HG02884 (cell line): ENCODE measurements around the gene XRCC5.

ENCODE experiments used
- ATAC-seq: cut with Tn5 transposase; IDR thresholded peaks from one replicate; pipeline ENCODE4 v1.9.1; 2021; ENCODE audit warnings: mild to moderate bottlenecking, moderate library complexity; ENCODE audit not compliant: unreplicated experiment

XRCC5 gene

DNA sequence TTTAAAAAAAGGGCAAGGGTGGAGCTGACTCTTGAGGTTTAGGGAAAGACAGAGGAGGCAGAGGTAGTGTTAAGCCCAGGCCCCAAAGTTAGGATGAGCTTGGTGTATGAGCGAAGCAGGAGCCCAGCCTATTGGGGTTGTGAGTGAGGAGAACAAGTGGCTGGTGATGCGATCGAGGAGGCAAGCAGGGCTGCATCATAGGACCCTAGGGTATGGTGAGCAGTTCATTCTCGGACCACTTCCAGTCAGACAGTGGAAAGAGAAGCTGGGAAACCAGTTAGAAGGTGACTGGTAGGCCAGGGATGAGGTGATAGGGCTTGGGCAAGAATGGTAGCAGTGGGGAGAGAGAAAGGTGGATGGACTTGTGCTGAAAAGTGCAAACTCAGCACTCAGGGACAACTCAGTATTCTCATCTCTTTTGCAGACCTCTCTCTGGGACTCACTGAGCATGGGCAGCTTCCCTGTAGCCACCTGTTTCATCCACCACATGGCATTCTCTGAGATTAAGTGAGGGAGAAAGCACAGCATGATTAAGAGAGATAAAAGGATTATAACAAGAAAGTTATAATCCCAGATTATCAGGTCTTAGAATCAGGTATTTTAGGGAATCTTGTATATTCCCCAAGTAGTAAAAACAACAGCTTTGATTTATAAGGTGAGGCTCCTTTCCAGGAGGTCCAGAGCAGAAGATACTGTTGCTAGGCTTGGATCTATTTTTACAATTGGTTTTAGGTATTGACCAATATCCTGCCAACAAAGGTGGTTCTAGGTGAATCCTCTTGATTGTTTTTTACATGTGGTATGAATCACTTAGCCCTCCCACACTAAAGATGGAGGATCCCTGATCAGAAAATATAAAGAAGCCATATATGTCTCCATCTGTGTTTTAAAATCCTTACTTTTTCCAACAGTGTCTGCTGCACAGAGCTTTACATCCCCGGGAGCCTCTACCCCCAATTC lies 38.3 kb downstream of the XRCC5 start:
- no peak for ATAC-seq

DNA sequence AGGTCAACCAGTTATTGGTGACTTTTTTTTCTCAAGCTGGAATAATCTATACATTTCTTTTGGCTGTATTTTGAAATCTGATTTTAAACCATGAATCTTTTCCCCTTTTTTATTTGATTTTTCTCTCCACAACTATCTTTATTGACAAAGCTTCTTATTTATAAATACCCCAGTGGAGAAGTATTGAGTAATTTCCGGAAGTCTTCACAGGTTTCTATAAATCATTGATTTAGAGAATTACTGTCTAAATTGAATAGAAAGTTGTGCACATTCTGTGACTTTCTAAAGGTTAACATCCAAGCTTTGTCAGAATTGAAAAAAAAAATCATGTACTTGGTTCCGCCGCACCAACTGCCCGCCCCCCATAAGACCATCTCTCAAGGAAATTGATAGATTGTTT lies 39.8 kb downstream of the XRCC5 start:
- ATAC-seq: no peak

DNA sequence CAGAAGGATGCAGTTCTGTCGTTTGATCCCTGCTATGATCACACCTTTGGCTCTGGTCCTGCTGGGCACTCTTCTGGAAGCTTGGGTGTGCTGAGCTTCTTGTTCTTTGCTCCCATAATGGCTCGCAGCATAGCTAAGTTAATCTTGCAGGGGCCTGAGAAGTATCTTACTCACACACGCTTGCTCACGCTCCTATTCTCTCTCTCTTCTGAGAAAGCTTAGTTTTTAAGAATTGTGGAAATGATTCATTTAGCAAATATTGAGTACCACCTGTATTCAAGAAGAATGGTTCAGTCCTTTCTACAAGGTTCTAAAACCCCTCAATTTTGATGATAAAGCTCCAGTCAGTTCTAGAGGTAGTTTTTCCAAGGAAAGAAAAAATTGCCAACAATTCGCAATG lies 40.6 kb downstream of the XRCC5 start:
- no peak for ATAC-seq

DNA sequence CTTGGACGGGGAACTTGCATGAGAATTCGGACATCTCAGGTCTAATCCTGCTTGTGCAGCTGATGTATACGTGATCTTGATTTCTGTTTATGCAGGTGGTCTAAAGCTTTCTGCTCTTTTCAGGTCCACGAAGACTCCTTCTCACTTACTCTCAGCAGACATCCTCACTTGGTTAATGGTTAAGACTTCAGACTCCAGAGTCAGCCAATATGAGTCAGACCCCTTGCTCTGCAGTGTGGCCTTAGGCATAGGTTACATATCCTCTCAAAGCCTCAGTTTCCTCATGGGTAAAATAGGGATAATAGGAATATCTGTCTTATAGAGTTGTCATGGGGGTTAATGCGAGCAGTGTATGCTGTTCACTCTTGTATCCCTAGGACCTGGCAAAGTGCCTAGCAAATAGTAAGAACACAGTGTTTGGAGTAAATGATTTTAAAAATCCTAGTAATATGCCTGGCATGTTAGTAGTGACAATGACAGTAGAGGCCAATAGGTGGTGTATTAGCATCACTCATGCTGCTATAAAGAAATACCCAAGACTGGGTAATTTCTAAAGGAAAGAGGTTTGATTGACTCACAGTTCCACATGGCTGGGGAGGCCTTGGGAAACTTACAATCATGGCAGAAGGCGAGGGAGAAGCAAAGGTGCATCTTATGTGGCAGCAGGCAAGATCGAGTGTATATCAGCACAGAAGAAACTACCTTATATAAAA lies 42.3 kb downstream of the XRCC5 start:
- ATAC-seq: no peak

DNA sequence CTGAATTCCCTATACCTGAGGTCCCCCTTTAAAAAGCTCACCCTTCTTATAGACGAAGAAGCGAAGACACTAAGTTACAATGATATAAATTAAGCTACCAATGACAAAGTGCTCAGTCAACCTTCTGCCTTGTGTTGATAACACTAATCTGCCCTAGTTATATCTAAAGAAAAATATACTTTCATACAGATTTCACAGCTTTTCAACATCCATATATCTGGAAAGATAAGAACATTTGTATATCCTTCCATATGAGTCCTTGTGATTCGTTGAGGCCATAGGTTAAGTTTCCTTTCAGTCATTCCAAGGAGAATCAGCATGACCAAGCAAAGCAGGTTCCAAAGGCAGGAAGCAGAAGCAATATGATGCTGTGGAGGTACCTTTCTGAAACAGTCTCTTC lies 46.8 kb downstream of the XRCC5 start:
- ATAC-seq: no peak

DNA sequence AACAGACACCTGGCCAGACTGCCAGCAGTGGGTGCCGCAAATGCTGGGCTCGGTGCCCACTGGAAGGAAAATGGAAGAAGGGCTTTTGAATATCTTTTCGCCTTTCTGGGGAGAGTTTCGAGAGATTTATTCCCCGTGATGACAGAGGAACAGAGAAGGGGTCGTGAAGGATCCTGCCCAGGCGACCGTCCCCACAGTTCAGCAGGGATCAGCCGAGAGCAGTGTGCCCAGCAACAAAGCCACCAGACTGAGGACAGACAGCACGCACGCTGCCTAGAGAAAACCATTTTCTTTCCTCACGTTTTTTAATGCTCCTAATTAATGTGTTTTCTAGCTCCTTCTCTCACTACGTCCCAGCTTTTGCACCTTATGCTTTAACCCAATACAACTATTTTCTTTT lies 47.7 kb downstream of the XRCC5 start:
- no peak for ATAC-seq

DNA sequence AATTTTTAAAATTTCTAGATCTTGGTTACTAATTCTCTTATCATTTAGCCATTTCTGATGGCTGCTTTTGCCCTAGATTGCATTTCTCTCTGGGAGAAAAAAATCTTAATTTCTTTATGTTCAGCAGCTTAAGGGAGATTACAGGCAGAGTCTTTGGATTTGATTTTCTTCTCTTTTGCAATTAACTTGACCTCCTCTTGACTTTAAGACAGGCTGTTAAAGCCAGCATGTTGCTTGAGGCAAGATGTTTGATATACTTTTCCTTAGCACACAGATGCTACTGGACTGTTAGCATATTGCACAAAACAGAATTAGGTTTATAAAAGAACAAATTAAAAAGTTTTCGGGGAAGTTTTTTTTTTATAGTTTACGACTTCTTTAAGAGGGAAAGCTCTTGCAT lies 50.0 kb downstream of the XRCC5 start:
- no peak for ATAC-seq

DNA sequence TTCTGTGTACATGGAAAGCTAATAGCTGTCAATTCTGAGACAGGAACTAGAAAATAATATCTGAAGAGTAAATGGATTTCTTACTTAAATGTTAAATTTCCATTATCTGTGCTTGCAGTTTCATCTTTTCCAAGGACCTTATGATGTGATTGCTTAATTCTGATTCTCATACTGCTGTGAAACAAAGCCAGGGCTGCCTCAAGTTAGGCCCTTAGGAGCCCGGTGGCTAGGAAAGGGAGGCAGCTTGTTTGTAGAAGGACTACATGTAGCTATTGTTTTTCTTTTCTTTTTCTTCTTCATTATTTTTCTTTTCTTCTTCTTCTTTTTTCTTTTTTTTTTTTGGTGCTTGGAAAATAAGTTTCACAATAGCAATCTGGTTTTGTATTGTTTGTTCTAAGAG lies 50.5 kb downstream of the XRCC5 start:
- no peak for ATAC-seq

DNA sequence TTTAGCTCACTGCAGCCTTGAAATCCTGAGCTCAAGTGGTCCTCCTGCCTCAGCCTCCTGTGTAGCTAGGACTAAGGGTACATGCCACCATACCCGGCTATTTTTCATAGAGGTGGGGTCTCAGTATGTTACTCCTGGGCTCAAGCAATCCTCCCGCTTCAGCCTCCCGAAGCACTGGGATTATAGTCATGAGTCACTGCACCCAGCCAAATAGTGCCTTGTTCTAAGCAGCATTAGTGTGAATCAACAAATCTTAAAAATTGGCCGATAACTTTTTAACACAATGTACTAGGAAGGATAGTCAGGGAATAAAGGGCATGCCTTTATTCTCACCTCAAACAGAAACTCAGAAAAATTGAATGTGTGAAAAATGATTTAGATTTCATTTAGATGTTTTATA lies 51.6 kb downstream of the XRCC5 start:
- ATAC-seq: no peak

DNA sequence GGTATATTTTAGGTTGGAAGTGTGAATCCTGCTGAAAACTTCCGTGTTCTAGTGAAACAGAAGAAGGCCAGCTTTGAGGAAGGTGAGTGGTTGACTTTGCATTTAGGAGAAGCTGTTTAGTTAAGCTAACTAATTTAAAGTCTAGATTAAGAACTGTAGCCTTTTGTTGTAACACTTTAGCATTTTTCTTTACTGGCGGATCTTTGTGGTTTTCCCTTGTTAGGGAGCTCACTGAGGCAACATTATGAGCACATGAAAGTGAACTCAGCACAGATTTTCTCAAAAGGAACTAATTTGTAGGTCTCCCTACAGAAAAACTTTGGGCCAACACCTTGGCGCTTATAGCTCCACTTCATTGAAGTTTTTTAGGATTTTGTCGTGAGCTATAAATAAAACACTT lies 52.8 kb downstream of the XRCC5 start:
- ATAC-seq: no peak

DNA sequence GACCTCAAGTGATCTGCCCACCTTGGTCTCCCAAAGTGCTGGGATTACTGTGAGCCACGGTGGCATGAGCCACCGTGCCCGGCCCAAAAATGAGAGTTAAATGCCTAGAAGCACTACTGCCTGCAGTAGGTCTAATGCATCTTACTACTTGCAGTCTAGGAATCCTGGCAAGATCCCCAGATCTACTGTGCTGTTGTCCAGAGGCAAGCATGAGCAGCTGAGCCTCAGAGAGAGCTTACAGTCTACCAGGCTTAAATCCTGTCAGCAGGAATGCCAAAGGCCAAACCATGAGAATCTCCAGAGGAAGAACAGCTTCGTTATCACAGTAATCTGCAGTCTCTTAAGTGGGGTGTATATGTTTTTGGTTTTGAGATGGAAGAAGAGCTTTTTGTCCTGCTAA lies 54.4 kb downstream of the XRCC5 start:
- no peak for ATAC-seq

DNA sequence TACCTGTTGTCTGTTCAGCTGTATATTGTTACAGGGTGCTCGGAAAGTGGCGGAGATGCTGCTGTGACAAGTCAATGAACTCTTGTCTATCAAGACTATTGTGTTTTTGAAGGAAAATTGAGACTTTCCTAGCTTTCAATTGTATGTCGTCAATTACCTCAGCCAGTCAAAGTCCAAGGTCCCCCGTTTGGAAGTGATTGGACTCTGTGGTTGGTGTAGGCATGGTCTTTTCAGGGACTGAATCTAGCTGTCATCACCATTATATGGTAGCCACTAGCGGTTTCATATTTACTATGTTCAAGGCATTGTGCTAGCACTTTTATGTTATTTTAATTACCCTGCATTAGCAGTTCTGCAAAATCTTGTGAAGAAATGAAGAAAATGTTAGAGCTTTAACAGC lies 54.9 kb downstream of the XRCC5 start:
- ATAC-seq: no peak

DNA sequence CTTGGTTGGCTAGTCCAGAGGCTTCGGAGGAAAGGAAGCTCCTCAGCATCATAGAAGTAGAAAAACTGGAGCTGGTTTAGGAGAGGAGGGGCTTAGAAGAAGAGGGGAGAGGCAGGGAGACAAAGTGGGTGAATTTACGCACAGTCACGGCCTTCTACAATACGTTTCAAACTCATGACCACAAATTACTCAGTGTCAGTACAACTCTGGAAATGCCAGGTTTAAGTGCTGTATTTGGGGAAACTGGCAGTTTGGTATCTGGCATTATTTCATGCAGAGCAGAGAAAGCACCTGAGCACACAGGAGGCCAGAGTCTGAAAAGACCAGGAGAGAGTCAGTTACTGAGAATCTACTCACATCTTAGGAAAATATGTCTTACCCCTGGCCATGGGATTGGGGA lies 55.4 kb downstream of the XRCC5 start:
- ATAC-seq: no peak

DNA sequence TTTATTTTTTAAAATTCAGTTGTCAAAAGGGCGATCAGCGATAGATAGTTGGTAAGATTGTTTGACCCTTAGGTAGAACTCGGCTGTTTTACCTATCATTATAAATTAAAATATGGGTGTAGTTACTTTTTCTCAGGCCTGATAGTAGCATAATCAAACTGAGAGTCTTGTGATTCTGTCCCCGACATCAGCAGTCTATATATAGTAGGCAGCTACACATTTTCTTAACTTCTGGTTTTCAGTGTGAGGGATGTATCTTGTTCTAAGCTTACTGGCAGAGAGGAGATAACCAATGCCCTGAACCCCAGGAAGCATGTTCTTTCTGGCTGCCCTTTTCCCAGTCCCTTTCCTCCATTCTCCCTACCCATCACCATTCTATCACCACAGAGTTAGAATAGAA lies 56.6 kb downstream of the XRCC5 start:
- no peak for ATAC-seq

DNA sequence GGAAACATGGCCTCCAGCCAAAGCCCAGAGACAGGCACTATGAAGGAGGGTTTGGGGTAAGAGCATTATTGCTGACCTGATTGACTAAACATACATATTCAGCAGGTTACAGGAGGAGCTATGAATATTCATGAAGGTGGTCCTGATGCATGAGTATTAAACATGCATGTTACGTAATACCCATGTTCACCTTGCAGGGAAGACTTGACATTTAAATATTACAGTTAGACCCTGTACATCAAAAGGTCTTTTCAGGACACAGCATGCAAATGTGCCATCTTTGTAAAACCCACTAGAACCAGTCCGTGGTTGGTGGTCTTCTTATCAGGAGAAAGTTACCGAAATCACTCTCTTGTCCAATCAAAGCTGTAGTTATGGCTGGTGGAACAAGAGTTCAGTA lies 59.9 kb downstream of the XRCC5 start:
- no peak for ATAC-seq

DNA sequence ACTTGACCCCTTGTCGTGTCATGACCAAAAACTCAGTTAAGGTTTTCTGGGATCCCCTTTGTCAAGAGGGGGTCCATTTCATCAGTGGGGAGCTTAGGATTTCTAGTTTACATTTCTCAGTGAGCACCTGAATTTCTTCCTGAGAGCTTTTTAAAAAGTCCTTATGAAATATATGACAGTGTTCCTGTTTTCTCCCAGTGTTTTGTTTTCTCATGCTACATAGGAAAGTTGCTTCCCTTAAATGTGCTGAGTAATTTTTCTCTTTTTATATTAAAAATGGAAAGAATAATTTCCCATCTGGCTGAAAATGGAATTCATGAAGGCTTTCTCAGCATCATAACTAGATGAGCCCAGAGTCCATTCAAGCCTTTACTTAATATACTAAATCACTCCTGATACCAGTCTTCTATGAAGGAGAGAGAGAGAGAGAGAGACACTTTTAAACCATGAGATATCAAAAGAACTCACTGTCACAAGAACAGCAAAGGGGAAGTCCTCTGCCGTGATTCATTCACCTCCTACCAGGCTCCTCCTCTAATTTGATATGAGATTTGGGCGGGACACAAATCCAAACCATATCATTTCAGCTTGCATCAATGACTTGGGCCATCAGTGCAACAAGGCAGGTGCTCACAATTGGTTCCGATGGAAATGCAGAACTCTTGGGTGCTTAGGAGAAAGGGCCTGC lies 61.1 kb downstream of the XRCC5 start:
- no peak for ATAC-seq

DNA sequence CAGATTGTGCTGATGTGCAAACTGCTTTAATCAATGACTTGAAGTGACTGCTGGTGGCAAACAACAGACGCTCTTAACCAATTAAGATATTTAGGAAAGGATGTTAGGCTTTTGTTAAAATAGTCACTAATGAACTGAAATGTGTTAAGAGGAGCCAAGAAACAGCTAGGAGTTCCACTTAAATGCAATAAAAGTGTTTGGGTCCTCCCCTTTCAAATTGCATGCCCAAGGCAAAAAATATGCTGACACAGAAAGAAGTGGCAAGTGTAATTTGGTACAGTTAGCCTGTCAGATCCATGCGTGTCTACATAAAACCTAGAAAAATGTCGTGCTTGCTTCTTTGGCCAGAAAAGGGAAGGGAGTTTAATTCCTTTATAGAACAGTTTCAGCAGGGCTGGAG lies 61.9 kb downstream of the XRCC5 start:
- ATAC-seq: no peak

DNA sequence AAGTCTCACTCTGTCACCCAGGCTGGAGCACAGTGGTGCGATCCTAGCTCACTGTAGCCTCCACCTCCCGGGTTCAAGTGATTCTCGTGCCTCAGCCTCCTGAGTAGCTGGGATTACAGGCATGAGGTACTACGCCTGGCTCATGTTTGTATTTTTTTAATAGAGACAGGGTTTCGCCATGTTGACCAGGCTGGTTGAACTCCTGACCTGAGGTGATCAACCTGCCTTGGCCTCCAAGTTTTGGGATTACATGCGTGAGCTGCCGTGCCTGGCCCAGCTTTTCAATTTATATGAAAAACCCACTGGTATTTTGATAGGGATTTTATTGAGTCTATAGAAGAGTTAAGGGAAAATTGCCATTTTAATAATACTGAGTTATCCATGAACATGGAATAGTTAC lies 63.3 kb downstream of the XRCC5 start:
- ATAC-seq: no peak

DNA sequence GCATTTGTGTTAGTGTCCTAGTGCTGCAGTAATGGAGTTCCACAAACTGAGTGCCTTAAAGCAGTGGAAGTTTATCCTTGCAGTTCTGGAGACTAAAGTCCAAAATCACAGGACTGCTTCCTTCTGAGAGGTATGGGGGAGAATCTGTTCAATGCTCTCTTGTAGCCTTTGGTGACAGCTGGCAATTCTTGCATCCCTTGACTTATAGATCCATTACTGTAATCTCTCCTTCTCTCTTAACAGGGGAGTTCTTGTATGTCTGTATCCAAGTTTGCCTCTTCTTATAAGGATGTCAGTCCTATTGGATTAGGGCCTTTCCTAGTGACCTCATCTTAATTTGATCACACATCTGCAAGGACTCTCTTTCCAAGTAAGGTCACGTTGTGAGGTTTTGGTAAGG lies 69.9 kb downstream of the XRCC5 start:
- ATAC-seq: no peak

DNA sequence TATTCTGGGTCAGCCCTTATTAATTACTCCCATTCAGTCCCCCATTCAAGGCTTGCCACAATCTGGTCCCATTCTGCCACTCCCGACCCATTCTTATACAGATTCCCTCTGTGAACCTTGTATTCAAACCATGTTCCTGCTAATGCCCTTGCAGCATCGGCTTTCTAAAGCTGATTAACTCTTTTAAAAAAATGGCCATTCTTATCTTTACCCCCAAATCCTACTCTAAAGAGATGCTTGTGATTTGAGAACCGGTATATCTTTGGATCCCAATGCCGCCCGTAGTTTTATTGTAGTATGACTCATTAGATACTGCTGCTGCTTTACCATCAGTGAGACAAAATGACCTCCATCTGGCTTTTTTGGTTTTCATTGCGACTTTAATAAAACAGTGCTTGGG lies 72.2 kb downstream of the XRCC5 start:
- no peak for ATAC-seq

DNA sequence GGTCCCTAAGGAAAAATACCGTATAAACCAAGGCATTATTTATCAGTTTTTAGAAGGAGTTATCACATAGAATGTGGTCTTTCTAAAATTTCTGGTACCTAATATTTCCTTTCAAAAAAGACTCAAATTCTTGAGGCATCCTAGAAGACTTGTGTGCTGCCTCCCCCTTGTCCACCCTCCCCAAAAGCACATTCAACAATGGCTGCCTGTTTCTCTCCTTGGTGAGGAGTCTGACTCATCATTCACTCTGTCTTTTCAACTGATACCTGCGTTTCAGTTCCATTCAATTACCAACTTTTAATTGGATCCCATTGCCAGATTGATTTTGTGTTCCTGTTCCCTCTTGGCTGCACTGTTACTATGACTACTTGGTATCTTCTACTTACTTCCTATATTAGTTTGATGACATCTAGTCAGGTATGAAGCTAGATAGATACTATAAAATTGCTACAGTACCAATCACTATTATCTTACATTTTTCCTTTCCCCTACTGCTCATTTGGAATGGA lies 72.9 kb downstream of the XRCC5 start:
- ATAC-seq: no peak

DNA sequence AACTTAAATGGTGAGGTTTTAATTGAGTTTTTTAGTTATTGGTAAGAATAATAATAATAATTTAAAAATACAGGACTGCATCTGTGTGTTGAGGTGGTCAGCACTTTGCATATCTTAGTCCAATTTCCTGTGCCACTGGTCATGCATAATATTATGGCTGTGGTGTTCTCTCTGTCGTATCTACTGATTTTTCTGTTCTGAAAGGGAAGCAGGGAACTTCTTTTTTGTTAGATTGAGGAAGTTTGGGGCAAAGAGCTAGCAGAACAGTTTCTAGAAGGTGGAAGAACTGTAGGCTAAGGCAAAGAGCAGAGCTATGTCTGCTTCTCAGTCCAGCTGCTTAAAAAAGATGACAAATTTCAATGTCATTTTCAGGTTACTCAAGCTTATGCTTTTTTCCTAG lies 74.3 kb downstream of the XRCC5 start:
- ATAC-seq: peak; percentile 44
